HG03097 (cell line): Measurements from ENCODE around the gene NCOA7.
A peak's percentile ranks its signal among the peaks of the same experiment; 100 is the strongest.
"Not testable (repeated sequence)": the region's sequence is repeated elsewhere in the genome, so short reads cannot be mapped to it uniquely, and the experiment has no call there.

Source experiments
- ATAC-seq: cut with Tn5 transposase; IDR thresholded peaks from one replicate; pipeline ENCODE4 v1.9.1; 2021; ENCODE audit not compliant: unreplicated experiment, low FRiP score

The NCOA7 gene

DNA sequence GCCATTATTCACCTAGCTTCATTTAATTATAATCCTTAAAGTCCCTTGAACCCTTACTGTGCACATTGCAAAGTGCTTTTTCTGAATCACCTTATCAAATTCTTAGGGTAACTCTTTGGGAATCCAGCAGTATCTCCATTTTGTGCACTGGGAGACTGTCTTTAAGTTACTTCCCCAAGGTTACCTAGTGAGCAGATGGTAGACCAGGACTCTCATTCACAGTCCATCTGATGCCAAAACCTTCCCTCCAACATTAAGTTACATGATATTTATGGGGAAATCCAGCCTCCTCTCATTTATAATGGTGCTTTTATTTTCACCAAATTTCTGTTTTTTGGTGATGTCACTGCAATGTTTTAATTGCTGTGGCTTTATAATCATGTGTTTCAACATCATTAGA lies 75.7 kb downstream of the NCOA7 start:
- no peak for ATAC-seq

DNA sequence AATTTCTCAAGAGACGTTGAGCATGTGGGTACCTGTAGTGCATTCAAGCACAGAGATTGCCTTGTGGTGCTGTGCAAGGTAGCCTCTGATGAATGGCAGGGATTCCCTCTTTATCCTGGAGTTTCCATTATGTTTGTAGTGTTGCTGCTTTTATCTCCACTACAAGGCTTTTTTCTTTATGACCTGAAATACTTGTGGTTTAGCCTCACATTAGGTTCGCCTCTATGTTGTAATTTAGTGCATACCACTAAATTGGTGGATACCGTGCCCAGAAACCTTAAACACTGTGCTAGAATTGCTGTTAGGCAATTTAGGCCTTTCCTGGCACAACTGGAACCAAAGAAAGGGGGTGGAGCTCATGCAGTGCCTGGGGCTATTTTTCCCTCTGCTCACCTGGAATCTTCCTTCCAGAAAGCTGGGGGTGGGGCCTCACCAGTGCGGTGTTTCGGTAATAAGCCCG lies 76.8 kb downstream of the NCOA7 start:
- no peak for ATAC-seq

DNA sequence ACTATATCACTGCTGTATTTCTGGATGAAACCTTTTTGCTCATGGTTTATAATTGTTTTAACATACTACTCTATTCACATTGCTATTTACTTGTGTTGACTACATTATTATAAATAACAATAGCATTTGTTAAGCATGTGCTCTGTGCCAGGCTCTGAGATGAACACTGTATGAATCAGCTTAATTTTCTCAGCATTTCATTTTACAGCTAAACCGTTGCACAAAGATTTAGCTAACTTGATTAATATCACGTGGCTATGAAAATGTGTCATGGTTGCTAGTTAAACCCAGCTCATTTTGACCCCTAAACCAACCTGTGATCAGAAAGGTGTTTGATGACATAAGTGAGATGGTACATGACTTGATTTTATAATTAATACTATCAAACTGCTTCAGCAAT lies 77.5 kb downstream of the NCOA7 start:
- ATAC-seq: no peak

DNA sequence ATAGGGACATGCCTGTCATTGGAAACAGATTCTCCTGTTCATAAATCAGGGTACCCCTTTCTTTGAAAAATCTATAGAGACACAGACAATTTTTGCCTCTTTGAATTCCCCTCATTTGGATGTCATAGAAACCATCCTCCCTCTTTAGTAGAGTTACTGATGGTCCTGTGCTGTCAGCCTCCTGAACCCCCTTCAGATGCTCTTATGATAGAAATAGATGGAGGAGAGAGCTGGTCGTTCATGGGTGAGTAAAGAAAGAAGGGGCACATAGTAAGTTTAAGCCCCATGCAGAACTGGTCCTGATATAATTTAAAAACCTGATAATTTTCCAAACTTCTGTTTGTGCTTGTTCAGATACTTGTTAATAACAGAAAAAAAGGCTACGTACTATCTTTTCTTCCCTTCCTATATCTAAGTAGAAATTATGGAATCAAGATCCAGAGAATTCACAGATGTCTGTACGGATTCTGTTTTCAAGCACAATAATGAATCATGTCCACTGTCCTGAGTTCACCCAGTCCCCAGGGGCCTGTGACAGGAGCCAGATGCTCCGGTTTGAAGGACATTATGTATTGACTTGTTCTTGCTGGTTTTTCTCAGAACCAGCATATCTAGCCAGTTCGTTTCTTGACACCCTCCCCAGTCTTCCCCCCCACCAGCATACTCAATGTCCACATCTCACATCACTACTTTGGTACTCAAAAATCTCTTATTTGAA lies 78.1 kb downstream of the NCOA7 start:
- no peak for ATAC-seq

DNA sequence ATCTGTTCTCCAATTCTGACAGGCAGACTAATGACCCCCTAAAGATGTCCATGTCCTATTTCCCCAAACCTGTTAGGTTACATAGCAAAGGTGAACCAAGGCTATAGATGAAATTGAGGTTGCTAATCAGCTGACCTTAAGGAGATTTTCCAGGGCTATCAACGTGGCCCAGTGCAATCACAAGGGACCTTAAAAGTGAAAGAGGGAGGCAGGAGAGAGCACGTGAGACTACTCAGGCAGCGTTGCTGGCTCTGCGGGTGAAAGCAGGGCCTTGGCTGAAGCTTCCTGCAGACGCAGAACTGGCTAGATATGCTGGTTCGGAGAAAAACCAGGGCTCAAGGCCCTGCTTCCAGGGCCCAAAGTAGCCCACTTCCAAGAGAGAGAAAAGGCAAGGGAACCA lies 78.7 kb downstream of the NCOA7 start:
- ATAC-seq: no peak

DNA sequence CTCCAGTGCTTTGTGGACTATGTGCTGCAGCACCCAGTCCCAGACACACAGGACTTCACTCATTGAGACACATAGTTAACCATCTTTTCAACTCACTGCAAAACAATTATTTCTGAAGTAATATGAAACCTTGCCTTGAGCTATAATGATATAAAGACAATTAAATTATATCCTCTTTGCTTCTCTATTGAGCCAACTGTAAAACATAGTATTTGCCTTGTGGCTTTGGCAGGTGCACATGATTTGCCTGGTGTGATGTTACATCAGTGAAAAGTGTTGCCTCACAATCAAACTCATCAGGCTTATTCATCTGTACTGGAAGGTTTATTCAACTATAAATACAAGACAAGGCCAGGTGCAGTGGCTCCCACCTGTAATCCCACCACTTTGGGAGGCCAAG lies 80.6 kb downstream of the NCOA7 start:
- ATAC-seq: no peak

DNA sequence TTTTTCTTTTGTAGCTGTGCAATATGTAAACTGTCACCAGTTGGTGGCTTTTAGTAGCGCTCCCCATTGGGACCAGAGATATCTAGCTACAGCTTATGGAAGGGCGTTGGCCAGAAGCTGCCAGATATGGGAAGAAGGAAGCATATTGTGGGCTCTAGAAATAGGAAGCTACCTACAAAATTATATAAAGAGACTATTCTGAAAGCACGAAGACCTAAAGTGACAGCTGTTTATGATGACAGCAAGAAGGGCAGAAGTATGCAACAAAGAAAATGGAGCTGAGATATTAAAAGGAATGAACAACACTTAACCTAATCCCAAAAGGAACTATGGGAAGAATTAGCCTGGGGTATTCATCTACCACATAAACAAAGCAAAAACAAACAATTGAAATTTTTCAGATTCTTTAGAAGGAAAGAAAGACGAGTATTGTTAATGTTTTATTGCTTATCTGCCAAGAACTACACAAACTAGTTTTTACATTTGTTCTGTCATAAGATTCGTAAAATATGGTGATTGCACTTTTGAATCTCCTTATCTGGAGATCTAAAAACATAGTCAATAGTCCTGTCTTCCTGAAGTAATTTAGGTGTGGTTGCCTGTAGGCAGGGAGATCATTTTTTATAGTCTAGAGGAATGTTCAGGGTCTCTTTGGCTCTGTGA lies 81.6 kb downstream of the NCOA7 start:
- no peak for ATAC-seq

DNA sequence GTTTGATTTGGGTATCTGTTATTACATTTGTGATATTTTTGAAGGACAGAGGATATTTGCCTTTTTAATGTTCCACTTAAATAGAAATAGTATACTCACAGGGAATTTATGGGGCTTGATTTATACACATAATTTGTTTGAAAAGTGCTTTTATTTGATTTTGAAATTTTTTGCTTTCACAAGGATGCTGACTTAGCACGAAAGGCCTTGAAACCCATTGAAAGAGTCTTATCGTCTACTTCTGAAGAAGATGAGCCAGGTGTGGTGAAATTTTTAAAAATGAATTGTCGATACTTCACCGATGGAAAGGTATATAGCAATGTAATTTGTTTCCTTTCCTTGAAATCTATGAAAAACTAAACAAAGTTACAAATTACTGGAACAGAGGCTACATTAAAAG lies 91.5 kb downstream of the NCOA7 start:
- no peak for ATAC-seq

DNA sequence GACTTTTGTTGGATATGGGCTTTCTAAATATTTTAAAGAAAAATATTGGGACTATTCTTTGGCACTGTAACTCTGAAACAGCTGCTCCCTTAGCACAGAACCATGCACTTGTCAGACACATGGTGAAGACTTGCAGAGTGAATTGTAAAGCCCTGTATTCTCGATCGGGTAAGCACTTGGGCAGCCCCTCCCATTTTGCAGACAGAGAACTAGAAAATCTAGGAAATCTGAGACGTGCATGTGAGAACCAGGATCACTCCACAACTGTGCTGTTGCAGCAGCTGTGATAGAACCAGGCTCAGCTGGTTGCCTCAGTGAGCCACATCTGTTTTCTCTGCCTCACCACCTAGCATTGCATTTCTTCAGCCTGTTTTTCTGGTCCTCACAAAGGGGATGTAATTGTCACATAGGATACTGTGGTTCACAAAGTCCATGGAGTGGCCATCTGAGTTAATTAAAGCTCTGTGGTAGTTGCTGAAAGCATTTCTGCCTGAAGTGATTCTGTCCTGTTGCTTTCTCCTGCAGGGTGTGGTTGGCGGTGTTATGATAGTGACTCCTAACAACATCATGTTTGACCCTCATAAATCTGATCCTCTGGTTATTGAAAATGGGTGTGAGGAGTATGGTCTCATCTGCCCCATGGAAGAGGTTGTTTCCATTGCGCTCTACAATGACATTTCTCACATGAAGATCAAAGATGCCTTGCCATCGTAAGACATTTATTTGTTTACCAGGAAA lies 94.0 kb downstream of the NCOA7 start:
- no peak for ATAC-seq

DNA sequence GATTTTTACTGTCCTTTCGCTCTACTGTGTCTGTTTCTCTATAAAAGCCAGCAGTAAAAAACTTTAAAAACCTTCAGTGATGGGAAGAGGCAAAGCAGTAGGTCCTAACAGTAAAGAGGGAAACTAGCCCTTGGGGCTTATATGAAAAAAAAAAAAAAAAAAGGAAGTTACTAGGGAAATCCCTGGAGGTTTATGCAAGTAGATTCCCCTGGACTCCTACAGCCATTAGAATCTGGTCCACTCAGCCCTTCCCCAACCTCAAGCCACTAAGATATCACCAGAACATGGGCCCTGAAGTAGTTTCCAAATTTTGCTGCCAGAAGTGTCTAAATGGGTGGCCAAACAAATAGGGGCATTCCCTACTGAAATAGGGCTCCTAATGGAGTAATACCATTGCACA lies 95.3 kb downstream of the NCOA7 start:
- ATAC-seq: no peak

DNA sequence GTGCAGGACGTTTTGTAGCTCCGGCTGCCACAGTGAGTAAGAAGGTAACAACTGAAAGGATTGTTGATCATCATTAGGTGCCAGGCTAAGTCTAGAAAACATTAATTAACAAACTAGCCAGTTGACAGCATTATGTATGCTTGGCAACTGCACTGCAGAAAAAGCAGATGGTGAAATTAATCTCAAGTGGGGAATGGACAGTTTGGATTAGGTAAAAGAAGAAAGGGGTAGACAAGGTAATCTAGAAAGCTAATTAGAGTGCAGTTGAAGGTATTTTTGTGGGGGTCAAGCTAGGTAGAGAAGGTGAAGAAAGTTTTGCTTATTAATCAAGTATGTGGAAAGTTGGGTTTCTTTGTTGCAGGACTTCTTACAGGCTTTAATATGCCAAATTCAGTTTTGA lies 96.2 kb downstream of the NCOA7 start:
- no peak for ATAC-seq

DNA sequence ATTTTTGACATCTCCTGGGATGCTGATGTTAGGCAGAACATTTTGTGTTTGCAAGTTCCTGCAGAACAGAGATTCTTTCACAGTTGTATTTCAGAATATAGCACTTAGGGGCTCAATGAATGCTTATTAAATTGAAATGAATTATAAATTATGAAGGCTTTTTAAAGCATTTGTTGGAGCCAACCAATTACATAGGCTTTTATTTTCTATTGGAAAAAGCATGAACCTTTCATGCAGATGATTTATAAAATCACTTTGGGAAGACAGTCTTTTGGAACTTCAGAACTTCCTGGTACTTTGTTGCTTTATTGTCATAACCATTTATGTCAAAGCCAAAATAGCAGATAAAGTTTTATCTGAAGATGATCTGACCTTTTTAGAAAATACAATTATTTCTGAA lies 96.6 kb downstream of the NCOA7 start:
- no peak for ATAC-seq

DNA sequence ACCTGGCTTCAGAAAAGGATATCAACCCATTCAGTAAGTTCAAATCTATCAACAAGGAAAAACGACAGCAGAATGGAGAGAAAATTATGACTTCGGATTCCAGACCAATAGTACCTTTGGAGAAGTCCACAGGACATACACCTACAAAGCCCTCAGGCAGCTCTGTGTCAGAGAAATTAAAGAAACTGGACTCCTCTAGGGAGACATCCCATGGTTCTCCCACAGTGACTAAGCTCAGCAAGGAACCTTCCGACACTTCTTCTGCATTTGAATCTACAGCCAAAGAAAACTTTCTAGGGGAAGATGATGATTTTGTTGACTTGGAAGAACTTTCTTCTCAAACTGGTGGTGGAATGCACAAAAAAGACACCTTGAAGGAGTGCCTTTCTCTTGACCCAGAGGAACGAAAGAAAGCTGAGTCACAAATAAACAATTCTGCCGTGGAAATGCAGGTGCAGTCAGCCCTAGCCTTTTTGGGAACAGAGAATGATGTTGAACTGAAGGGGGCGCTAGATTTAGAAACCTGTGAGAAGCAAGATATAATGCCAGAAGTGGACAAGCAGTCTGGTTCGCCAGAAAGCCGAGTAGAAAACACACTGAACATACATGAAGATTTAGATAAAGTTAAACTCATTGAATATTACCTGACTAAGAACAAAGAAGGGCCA lies 98.4 kb downstream of the NCOA7 start:
- ATAC-seq: no peak

DNA sequence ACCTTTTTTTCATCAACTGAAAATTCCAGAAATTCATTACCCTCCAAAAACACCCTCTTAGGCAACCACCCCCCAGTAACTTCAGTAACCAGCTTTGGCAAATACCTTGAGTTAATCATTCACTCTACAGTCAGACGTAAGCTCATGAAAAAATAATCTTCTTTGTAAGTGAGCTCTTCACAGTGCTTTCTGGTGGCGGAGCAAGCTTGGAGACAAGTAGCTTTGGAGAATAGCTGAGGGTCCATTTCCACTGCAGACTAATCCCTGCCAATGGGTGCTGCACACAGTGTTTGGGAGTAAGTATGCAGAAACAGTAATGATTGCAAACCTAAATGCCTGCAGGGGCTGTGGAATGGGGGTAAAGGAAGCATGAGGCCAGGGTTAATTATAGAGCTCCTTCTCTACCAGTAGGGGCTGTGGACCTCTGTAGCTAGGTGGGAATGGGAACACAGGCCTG lies 109.0 kb downstream of the NCOA7 start:
- no peak for ATAC-seq

DNA sequence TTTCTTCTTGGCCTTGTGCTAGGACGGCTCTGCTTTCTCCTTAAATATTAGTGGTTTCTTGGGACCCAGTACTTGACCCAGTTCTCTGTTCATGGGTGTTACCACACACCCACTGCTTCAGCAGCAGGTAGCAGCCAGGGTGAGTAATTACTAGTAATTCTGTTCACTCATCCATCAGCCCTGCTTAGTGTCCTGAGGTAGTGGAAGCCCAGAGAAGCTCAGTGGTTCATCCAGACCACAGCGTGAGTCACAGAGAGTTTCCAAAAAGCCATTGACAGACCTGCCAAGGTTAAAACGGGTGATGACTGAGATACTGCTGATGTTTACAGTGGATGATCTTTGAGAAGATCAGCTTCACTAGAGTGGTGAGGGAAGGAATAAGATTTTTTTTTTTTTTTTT lies 114.1 kb downstream of the NCOA7 start:
- peak; percentile 67 for ATAC-seq

DNA sequence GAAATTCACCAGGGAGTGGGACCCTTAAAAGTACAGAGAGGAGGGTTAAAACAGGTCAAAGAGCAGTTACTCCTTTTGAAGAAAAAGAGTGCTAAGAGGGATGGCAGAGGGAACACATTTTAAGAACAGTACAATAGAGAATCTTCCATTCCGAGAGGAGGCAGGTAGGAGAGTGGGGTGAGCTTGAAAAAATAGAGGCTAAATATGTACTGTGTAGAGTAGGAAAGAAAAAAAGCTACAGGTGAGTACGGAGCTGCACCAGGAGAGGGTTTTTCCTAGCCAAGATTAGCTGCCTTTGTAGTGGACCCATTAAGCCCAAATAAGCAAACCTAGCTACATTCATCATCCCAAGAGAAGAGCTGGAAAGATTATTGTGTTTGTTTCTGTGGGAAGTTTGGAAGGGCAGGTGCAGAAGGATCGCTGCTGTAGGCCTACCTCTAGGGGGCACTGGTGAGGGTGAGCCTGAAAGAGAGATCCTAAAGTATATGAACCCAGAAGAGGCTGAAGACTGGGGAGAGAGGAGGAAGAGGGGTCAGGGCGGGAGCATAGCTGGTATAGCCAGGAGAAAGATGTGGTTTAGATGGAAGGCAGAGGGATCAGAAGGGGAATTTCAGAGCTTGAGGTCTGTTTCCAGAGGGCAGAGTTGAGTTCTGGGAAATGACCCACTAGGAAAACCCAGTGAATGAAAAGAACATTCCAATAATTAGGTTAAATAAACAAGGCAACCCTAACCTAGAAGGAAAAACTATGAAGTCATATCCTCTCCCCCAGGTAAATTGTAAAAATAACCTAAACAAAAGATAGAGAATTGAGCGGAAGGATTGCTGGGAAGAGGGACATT lies 115.6 kb downstream of the NCOA7 start:
- no peak for ATAC-seq

DNA sequence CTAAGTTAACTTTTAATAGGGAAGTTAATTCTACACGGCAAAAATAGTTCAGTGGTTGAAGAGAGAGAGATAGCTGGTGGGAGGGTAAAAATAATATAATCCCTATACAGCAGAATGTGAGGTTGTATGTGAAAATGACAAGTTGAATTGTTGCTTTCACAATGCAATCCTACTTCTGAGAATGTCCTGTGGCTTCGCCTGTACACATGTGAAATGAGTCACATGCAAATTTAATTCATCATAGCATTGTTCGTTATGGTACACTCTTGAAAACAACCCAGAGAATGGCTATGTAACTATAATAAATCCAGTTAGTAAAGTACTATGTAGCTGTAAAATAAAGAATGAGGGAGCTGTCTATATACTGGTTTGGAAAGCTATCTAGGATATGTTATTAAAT lies 119.8 kb downstream of the NCOA7 start:
- peak; percentile 96 for ATAC-seq

DNA sequence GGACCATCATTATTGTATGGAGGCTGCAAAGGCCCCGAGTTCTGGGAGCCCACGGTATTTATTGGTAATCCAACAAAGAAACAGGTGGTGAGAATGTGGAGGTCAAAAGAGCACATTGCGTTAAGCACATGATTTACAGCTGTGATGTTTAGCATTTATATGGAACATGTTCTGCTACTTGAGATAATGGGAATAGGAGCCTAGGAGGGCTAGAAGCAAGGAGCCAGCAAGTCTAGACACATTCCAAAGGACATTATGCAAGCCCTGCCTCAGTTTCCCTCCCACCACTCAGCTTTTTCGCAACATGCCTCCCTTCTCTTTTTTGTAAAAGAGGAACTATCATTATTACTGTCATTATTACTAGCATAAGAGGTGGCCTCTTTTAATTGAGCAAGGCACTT lies 120.3 kb downstream of the NCOA7 start:
- not testable (repeated sequence) for ATAC-seq

DNA sequence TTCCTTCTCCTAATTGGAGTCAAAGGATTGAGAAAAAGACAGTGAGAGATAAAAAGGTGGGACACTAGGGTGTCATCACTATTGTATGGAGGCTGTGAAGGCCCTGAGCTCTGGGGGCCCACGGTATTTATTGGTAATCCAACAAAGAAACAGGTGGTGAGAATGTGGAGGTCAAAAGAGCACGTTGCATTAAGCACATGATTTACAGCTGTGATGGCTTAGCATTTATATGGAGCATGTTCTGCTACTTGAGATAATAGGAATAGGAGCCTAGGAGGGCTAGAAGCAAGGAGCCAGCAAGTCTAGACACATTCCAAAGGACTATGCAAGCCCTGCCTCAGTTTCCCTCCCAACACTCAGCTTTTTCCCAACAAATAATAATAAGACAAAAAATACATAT lies 121.7 kb downstream of the NCOA7 start:
- ATAC-seq: not testable (repeated sequence)

DNA sequence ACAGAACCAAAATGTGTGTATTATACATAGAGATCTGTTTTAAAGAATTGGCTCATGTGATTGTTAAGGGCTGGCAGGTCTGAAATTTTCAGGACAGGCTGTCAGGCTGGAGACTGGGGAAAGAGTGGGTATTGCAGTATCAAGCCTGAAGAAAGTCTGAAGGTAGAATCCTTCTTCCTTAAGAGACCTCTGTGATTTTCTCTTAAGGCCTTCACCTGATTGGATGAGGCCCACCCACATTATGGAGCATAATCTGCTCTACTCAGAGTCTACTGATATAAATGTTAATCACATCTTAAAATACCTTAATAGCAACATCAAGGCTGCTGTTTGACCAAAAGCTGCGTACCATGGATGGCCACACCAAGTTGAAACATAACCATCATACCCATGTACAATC lies 122.4 kb downstream of the NCOA7 start:
- ATAC-seq: no peak
